Fibroblast of skin of abdomen (primary cell): ENCODE results near the gene RRP9.
"Not testable (repeated sequence)": the region's sequence is repeated elsewhere in the genome, so short reads cannot be mapped to it uniquely, and the experiment has no call there.

ENCODE experiments used
- DNase-seq: peaks from one replicate; pipeline ENCODE4 v3.0.0-alpha.2; 2013

RRP9 gene

DNA sequence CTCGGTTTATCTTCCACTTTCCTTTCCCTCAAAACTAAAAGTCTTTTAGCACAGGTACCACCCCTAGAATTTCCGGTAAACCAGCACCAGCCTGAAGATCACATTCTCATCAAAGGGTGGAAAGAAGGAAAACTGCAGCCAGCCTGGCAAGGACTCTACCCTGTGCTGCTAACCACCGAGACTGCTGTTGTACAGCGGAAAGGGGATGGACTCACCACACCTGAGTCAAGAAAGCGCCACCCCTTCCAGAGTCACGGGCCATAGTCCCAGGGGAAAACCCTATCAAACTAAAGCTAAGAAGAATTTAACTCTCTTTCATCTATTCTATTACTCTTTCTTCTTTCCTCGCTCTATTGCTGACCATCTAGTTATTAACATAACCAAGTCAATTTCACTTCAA lies 41.7 kb downstream of the RRP9 start:
- DNase-seq = not testable (repeated sequence)

- no peak for DNase-seq
These were observed 44.3 kb downstream of the RRP9 start for GRCh38 chr3:51897391-51897790.

GRCh38 chr3:51896607-51897305 lies 44.9 kb downstream of the RRP9 start:
- DNase-seq = no peak

DNA sequence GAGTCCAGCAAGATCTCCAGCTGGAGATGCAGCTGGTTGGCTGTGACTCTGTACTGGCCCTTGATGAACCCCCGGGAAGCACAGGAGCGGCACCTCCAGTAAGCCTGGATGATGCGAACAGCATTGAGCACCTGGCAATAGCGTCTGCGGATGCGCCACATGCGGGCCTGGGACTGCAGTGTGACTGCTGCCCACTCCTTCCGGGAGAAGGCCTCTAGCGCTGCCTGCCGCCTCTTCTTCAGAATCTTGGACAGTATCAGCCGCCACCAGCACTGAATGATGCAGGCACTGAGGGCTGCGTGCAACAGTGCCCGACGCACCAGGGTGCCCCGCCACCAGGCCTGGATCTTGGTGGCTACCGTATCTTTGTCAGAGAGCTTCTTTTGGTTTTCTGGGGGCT lies 46.8 kb downstream of the RRP9 start:
- DNase-seq = no peak

- no peak for DNase-seq
These were observed 47.3 kb downstream of the RRP9 start for GRCh38 chr3:51894391-51894790.

DNA sequence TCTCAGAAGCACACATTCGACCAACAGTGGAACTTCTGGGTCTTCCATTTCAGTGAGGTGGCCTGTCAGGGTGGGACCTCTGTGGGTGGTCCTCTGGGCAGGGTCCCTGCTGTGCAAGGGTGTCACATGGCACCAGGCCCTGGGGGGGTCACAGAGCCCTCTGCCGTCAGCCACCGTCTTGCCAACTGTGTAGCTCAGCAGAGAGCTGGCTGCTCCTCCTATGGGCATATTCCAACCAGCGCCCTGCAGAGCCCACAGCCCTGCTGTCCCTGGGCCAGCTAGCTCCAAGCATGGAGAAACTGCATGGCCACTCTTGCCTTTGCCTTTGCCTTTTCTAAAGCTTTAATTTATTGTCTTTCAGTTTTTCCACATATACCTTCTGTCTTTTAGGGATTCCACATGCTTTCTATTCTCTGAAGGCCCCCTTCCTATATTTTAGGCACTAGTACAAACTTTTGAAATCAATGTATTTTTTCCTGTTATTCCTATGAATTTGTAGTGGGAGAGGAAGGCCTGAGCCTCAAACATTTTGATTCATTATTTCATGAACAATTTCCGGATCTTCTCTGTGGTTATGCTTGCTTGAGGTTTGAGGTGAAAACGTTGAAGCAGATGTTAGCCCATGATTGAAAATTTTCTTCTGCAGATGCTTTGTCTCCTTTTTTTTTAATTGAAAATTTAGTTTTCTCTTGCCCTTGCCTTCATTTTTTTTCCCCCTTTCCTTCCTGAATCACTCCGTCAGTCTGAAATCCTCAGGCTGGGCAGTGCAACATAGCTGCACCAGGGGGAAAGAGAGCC lies 50.3 kb downstream of the RRP9 start:
- DNase-seq = no peak

DNA sequence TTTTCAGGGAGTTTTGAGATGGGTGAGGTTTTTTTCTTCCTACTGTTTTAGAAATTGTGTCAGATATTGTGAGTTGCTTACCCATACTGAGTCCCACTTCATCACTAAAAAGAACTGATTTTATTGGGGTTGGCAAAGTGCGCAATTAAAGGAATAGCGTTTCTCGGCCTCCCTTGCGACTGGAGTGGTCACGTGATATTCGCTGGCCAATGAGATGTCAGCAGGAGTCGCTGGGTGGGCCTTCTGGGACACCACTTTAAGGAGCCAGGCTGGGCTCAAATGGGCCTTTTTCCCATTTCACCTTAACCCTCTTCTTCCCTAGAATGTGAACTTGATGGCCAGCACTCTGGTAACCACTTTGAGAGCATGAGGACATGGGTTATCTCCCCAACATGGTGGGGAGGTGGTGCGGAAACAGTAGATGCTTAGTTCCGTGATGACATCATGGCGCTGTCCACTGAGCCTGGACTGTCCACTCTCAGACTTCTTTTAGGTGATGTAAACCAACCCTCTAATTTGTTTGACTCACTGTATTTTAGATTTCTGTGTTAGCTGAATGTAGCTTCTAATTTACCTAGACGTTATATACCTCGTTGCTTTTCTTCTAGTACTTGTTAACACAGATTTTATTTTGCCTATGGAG lies 53.1 kb downstream of the RRP9 start:
- no peak for DNase-seq

GRCh38 chr3:51887620-51888019 lies 54.1 kb downstream of the RRP9 start:
- DNase-seq = no peak

DNA sequence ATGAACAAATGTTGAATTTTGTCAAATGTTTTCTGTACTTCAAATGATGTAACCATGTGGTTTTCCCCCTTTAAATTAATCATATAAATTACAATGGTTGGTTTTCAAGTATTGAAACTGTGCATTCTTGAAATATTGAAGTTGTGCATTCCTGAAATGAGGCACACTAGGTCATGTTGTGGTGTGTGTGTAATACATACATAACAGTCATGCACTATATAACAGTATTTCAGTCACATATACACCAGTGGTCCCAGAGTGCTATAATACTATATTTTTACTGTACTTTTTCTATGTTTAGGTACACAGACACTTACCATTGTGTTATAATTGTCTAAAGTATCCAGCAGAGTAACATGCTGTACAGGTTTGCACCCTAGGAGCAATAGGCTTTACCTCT lies 55.3 kb downstream of the RRP9 start:
- no peak for DNase-seq
